ENCODE data around the gene CSH2.

Gene CSH2

DNA sequence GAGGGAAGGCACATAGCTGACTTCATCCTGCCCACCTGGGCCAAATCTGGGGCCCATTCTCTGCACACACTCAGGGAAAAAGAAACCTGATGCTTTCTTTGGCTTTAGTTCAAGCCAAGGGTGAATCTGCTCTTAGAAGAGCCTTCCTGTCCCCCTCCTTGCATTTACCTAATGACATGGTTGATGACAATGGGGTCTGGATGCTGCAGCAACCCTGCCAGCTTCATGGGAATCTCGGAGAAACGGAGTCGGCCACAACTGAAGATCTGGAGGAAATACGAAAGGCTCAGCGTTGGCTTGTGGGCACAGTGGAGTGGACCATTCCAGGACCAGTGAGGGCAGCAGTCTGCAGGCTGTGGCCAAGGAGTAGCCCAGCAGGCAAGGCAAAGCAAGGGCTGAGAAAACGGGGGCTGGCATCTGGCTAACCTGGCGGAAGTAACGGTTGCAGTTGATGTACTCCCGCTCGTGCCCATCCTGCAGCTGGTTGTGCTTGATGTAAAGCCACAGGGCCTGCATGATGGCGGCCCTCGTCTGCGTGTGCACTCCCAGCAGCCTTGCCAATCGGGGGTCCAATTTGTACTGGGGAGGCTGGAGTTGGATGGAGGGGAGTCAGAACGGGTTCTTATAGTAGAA lies 39.6 kb downstream of the CSH2 start:
- no peak for DNase-seq

- no peak for DNase-seq
Observed at GRCh38 chr17:63833026-63833740, 40.3 kb downstream of the CSH2 start.

DNA sequence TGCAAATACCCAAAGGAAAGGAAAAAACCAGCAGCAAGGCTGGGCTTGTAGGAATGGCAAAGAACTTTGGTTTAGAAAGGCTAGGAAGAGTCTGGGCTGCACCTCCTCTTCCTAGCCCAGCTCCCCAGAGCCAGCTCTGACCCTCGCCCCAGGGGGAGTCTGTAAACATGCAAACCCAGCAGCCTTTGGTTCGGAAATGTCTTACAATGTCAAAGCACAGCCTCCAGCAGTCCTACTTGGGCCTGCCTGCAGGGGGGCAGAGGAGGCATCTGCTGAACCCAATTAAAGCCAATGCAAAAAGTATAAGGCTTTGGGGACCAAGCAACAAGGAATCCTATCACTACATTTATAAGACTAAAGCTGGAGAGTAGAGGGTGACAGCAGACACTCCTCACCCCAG lies 41.0 kb downstream of the CSH2 start:
- DNase-seq = no peak

GRCh38 chr17:63832014-63832413 lies 41.5 kb downstream of the CSH2 start:
- no peak for DNase-seq

DNA sequence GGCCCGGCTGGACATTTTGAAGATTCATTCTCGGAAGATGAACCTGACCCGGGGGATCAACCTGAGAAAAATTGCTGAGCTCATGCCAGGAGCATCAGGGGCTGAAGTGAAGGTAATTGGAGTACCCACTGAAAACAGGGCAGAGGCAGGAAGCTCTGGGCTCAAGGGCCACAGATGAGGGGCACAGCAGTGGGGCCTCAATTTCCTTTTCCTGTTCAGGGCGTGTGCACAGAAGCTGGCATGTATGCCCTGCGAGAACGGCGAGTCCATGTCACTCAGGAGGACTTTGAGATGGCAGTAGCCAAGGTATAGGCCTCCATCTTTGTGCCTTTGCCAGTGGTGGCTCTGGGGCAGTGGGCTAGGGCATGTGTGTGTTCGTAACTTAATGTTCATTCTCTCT lies 42.0 kb downstream of the CSH2 start:
- no peak for DNase-seq

GRCh38 chr17:63830904-63831491 lies 42.5 kb downstream of the CSH2 start:
- no peak for DNase-seq

GRCh38 chr17:63830278-63830677 lies 43.2 kb downstream of the CSH2 start:
- no peak for DNase-seq

GRCh38 chr17:63828936-63829335 lies 44.5 kb downstream of the CSH2 start:
- no peak for DNase-seq

DNA sequence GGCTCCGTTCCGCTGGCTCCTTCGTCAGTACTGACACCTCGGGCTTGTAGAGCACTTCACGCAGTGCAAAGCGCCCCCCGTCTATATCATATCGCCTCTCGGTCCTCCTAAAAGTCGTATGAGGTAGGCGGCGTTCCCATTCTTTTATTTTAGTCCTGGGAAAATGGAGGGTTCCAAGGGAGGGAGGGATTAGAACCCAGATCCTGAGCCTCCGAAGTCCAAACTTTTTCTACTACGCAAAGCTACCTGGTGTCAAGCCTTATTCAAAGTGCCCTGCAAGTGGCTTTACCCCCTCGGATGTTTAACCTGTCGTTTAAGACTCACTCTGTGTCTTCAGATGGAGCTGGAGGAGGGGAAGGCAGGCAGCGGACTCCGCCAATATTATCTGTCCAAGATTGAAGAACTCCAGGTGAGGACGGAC lies 45.7 kb downstream of the CSH2 start:
- DNase-seq = no peak

DNA sequence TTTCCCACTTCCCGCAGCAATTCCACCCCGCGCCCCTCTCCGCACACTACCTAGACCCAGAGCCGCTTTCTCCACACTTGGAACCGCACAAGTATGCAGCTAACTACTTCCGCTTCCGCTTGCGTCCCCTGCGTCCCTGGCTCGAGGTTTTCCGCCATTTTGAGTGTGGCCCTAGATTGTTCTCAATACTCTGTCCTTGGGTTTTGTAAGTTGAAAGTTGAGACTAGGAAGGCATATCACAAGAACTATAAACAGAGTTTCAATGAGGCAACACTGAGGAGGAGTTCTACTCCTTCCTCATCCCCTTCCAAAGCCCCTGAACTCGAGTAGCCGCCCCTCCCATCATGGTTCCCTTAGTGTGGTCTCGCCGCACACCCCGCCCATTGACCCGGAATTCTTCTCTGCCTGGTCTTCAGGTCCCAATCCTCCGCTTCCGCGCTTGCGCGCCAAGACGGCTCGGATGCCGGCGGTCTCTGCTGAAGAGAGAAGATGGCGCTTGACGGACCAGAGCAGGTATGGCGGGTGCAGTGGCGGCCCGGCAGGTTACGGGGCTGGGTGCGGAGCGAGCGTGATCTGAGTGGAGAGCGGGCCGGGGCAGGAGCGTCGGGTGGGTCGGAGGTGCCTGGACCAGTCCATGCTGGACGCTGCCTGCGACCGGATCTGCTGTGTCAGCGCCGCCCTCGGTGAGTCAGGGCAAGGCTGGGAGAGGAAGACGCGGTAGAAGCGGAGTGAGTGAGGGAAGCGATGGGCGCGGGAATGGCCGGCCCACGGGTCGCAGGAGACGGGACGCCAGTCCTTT lies 46.3 kb downstream of the CSH2 start, which contains the start of the genes FTSJ3 and PSMC5:
TSS of gene FTSJ3 (minus strand) at position 662 of the 799 bp plus-strand sequence. CDS start 761 bp downstream, outside the sequence.
TSS of gene PSMC5 (plus strand) at position 430 of the 799 bp plus-strand sequence. CDS start at position 490, 60 bp downstream.
- DNase-seq = peak; percentile 94 to 97

- DNase-seq = no peak
Observed at GRCh38 chr17:63826468-63827001, 46.9 kb downstream of the CSH2 start.

- no peak for DNase-seq
Observed at GRCh38 chr17:63824362-63824761, 49.1 kb downstream of the CSH2 start.

- no peak for DNase-seq
Observed at GRCh38 chr17:63823659-63824331, 49.7 kb downstream of the CSH2 start.

DNA sequence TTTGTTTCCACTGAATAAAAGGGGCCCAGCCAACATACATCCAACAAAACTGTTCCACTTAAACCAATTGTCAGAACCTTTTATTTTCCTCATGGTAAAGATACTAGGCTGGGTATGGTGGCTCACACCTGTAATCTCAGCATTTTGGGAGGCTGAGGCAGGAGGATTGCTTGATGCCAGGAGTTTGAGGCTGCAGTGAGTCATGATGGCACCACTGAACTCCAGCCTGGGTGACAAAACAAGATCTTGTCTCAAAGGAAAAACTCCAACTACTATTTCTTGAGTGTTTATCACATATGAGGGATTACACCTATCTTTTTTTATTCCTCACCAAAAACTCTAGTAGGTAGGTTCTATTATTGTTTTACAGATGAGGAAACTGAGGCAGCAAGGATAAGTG lies 50.9 kb downstream of the CSH2 start:
- no peak for DNase-seq

All from NCI-H524 (cell line).